GM12878 (cell line): Measurements from ENCODE around the gene CCDC17. TPM values are rescaled to one million over a fixed set of nuclear protein-coding genes. Genes with fewer than 3 reads are reported as not detected.
A peak's percentile ranks its signal among the peaks of the same experiment; 100 is the strongest.

Experiments used
- ATAC-seq: fragments of 200-7000 bp; cut with Tn5 transposase; 3 replicates; pipeline ENCODE4 v1.9.1; 2020; ENCODE audit warnings: mild to moderate bottlenecking, moderate library complexity
- Bru-seq: library from RNA; stranded (reverse); fragments of 400-500 nt; gene quantifications from one replicate; lab custom pipeline; 2021; lab: Mats Ljungman, UMichigan
- BruChase-seq, 2 experiments: library from RNA; stranded (reverse); fragments of 400-500 nt; gene quantifications; one replicate each; lab custom pipeline; 2021; lab: Mats Ljungman, UMichigan
- BruUV-seq: library from RNA; stranded (reverse); fragments of 400-500 nt; replicated peaks from 2 replicates; lab custom pipeline; 2021; lab: Mats Ljungman, UMichigan
- CTCF ChIA-PET: fragments of 300-600 bp; sonication (Branson Sonifier 250); formaldehyde crosslinking; extraction: SDS; loops from one replicate; lab custom pipeline; 2021; ENCODE audit warnings: inconsistent platforms; lab: Yijun Ruan, JAX
- POLR2A ChIA-PET: fragments of 350-600 bp; formaldehyde crosslinking; extraction: SDS; loops from one replicate; lab custom pipeline; 2021; ENCODE audit warnings: inconsistent platforms; lab: Charles Lee
- RAD21 ChIA-PET: fragments of 300-600 bp; sonication (Branson Sonifier 250); formaldehyde crosslinking; loops from one replicate; lab custom pipeline; 2023; ENCODE audit warnings: antibody characterized with exemption; ENCODE audit not compliant: unreplicated experiment; lab: Charles Lee
- SMC1A ChIA-PET: fragments of 300-600 bp; sonication (Branson Sonifier 250); formaldehyde crosslinking; loops from one replicate; lab custom pipeline; 2023; ENCODE audit not compliant: unreplicated experiment, uncharacterized antibody; lab: Charles Lee
- DNase-seq: peaks from one replicate; pipeline ENCODE4 v3.0.0-alpha.2; 2011; ENCODE audit warnings: low read depth, low spot score
- FAIRE-seq: peaks from 3 replicates; lab custom pipeline; 2011; peaks lifted over from hg19 to GRCh38; lab: Jason Lieb, UNC
- H2AFZ ChIP-seq: 2 replicates; pipeline ENCODE4 v1.6.0; 2011; ENCODE audit warnings: low read depth, low read length, control low read depth; ENCODE audit not compliant: control insufficient read depth
- H3K27ac ChIP-seq: 2 replicates; pipeline ENCODE4 v1.5.1; 2011; ENCODE audit warnings: control low read depth; ENCODE audit not compliant: control insufficient read depth, insufficient read depth
- H3K27me3 ChIP-seq, 2 experiments: replicated peaks in 1 of 2; 2 replicates each; pipeline versions ENCODE4 v1.6.0 to v1.6.1; 2011; ENCODE audit warnings: low read length in 1 of 2; ENCODE audit not compliant: control insufficient read depth in 2 of 2, insufficient read depth in 2 of 2
- H3K36me3 ChIP-seq, 2 experiments: 2 replicates each; pipeline ENCODE4 v1.5.1; 2011; ENCODE audit warnings: low read length in 1 of 2; ENCODE audit not compliant: control insufficient read depth in 2 of 2, insufficient read depth in 2 of 2
- H3K4me1 ChIP-seq: 2 replicates; pipeline ENCODE4 v1.6.1; 2011; ENCODE audit warnings: mild to moderate bottlenecking, low read length, moderate library complexity, mixed read lengths; ENCODE audit not compliant: control insufficient read depth, insufficient read depth
- H3K4me2 ChIP-seq: 2 replicates; pipeline ENCODE4 v1.6.0; 2011; ENCODE audit warnings: control low read depth; ENCODE audit not compliant: control insufficient read depth, insufficient read depth
- H3K4me3 ChIP-seq: fragments of 200-600 bp; sonication (generic); 2 replicates; pipeline ENCODE4 v1.5.1; 2016
- H3K79me2 ChIP-seq: 2 replicates; pipeline ENCODE4 v1.6.0; 2011; ENCODE audit warnings: low read length; ENCODE audit not compliant: control insufficient read depth, insufficient read depth
- H3K9ac ChIP-seq: 2 replicates; pipeline ENCODE4 v1.8.0; 2011; ENCODE audit warnings: low read length, control low read depth, mixed read lengths; ENCODE audit not compliant: control insufficient read depth, insufficient read depth
- H3K9me3 ChIP-seq: replicated peaks from 3 replicates; pipeline ENCODE4 v1.5.1; 2011; ENCODE audit warnings: mild to moderate bottlenecking, low read length; ENCODE audit not compliant: control insufficient read depth, insufficient read depth
- H4K20me1 ChIP-seq: 2 replicates; pipeline ENCODE4 v1.6.0; 2011; ENCODE audit not compliant: control insufficient read depth, insufficient read depth
- BACH1 ChIP-seq: fragments of 450-650 bp; IDR thresholded peaks from 2 replicates; pipeline ENCODE4 v1.6.1; 2017; ENCODE audit warnings: mild to moderate bottlenecking, borderline replicate concordance
- FOXM1 ChIP-seq: IDR thresholded peaks from 2 replicates; pipeline ENCODE4 v1.6.1; 2012; ENCODE audit warnings: low read depth, mild to moderate bottlenecking, inconsistent platforms, low read length, moderate library complexity
- GATAD2B ChIP-seq: fragments of 450-650 bp; conservative IDR thresholded peaks from 2 replicates; pipeline ENCODE4 v1.6.1; 2017; ENCODE audit warnings: low read depth, mild to moderate bottlenecking, moderate library complexity
- KAT2A ChIP-seq: conservative IDR thresholded peaks from 2 replicates; pipeline ENCODE4 v1.6.1; 2011; ENCODE audit warnings: low read depth, low read length; ENCODE audit not compliant: control insufficient read depth
- MTA2 ChIP-seq: fragments of 450-650 bp; IDR thresholded peaks from 2 replicates; pipeline ENCODE4 v1.6.1; 2016; ENCODE audit warnings: low read depth, mild to moderate bottlenecking, moderate library complexity
- MYC ChIP-seq: IDR thresholded peaks from 2 replicates; pipeline ENCODE4 v1.6.1; 2011; ENCODE audit warnings: mild to moderate bottlenecking, low read length, moderate library complexity, inconsistent platforms; ENCODE audit not compliant: insufficient read depth, insufficient replicate concordance, insufficient read length, severe bottlenecking
- NR2F1 ChIP-seq: fragments of 450-650 bp; conservative IDR thresholded peaks from 2 replicates; pipeline ENCODE4 v1.6.1; 2017; ENCODE audit warnings: mild to moderate bottlenecking
- PAX8 ChIP-seq: fragments of 450-650 bp; IDR thresholded peaks from 2 replicates; pipeline ENCODE4 v1.6.1; 2017; ENCODE audit warnings: mild to moderate bottlenecking, moderate library complexity
- RAD21 ChIP-seq: IDR thresholded peaks from 2 replicates; pipeline ENCODE4 v1.6.1; 2011; ENCODE audit warnings: mild to moderate bottlenecking, low read depth, low read length, moderate library complexity; ENCODE audit not compliant: insufficient read depth
- SMAD1 ChIP-seq: fragments of 450-650 bp; IDR thresholded peaks from 2 replicates; pipeline ENCODE4 v1.6.1; 2018; ENCODE audit warnings: mild to moderate bottlenecking, low read depth; ENCODE audit not compliant: partially characterized antibody
- SMARCA5 ChIP-seq: fragments of 450-650 bp; IDR thresholded peaks from 2 replicates; pipeline ENCODE4 v1.6.1; 2017; ENCODE audit warnings: mild to moderate bottlenecking
- TBL1XR1 ChIP-seq: IDR thresholded peaks from 2 replicates; pipeline ENCODE4 v1.6.1; 2012; ENCODE audit warnings: low read depth, low read length, improper control_type of control experiment
- YBX1 ChIP-seq: fragments of 450-650 bp; IDR thresholded peaks from 2 replicates; pipeline ENCODE4 v1.6.1; 2016; ENCODE audit warnings: antibody characterized with exemption
- ZBED1 ChIP-seq: IDR thresholded peaks from 2 replicates; pipeline ENCODE4 v1.6.1; 2016; ENCODE audit warnings: borderline replicate concordance
- ZNF217 ChIP-seq: fragments of 450-650 bp; IDR thresholded peaks from 2 replicates; pipeline ENCODE4 v1.6.1; 2017; ENCODE audit warnings: antibody characterized with exemption, mild to moderate bottlenecking
- ZNF274 ChIP-seq: IDR thresholded peaks from one replicate; pipeline ENCODE4 v1.8.0; 2011; ENCODE audit not compliant: insufficient read length, insufficient read depth
- WGBS: methylation state at CpG from one replicate; pipeline ENCODE4 v1.1.6; 2016; ENCODE audit warnings: low lambda C conversion rate; ENCODE audit not compliant: insufficient replicate concordance, insufficient coverage; ENCODE audit errors: missing lambda C conversion rate; 5-methylcytosine and 5-hydroxymethylcytosine counted together
- in situ Hi-C: fragments of 300-500 bp; cut with MboI; formaldehyde crosslinking; loops from 9 replicates; pipeline ENCODE4 v1.14.3; 2018; ENCODE audit warnings: mixed read lengths
- intact Hi-C: fragments of 100-400 bp; cut with micrococcal nuclease; formaldehyde crosslinking; loops from one replicate; pipeline ENCODE4 v1.14.2; 2022; ENCODE audit not compliant: unreplicated experiment
- long read RNA-seq, 2 experiments: library from polyadenylated mRNA; unstranded; transcript quantifications; one replicate each; pipeline ENCODE4 v2.0.0, GENCODE V29; 2019 to 2020
- polyA minus RNA-seq, 3 experiments: library from RNA; depleted of rRNA, polyadenylated mRNA; stranded (reverse); fragments of >200 nt; gene quantifications; 2 replicates each; pipeline ENCODE4 v1.2.3, GENCODE V29; 2011
- polyA plus RNA-seq, 11 experiments: library from polyadenylated mRNA; depleted of rRNA in 4 of 11; unstranded in 6 of 11; stranded (reverse) in 5 of 11; fragments of >200 nt; fragmentation: Nextera tagmentation in 4 of 11; fragmentation: Illumina TruSeq in 1 of 11; extraction: Ambion mirVana in 4 of 11; extraction: Trizol in 1 of 11; gene quantifications; 1 replicate in 1 of 11; 2 replicates in 10 of 11; pipeline versions ENCODE4 v1.2.1 to v1.2.3, GENCODE V29; 2011 to 2016; ENCODE audit warnings: inconsistent platforms in 2 of 11, missing spikeins in 2 of 11, low read depth in 1 of 11
- total RNA-seq, 4 experiments: library from RNA; depleted of rRNA in 3 of 4; stranded (reverse); fragments of >200 nt in 3 of 4; fragmentation: Illumina TruSeq in 1 of 4; extraction: Trizol in 1 of 4; gene quantifications; 2 replicates each; pipeline versions ENCODE4 v1.2.1 to v1.2.3, GENCODE V29; 2013 to 2021
- TF ChIP-seq, protein P1 (sequence below): IDR thresholded peaks from 2 replicates; pipeline ENCODE4 v1.6.1; 2011; ENCODE audit warnings: low read depth, mild to moderate bottlenecking, low read length, moderate library complexity, borderline replicate concordance; ENCODE audit errors: extremely low read depth

The CCDC17 gene
- total RNA-seq (2013; cell fraction: nucleolus; rRNA removed): 11.5 and 12.1 TPM in 2 replicates
- 1.1 and 1.8 TPM in 2 replicates for total RNA-seq (2014; rRNA removed)
- total RNA-seq (2014; rRNA removed; fragmentation: Illumina TruSeq; extraction: Trizol): 0.64 and 0.76 TPM in 2 replicates
- 1.7 and 1.9 TPM in 2 replicates for total RNA-seq (2021)
- polyA plus RNA-seq (2011; ENCODE audit: low read depth): 0.38 TPM
- 0.46 and 0.87 TPM in 2 replicates for polyA plus RNA-seq (2011; rRNA removed)
- 0.75 and 1.0 TPM in 2 replicates for polyA plus RNA-seq (2011; cell fraction: cytosol; rRNA removed)
- 7.8 and 9.1 TPM in 2 replicates for polyA plus RNA-seq (2011; cell fraction: nucleus; rRNA removed)
- 0.62 and 0.67 TPM in 2 replicates for polyA plus RNA-seq (2012)
- 0.24 and 0.40 TPM in 2 replicates for polyA plus RNA-seq (2014; fragmentation: Illumina TruSeq; extraction: Trizol)
- polyA plus RNA-seq (2014; fragmentation: Nextera tagmentation; extraction: Ambion mirVana): under 1 TPM; 0.15 to 0.32 TPM
- 1.2 and 1.6 TPM in 2 replicates for polyA plus RNA-seq (2014; rRNA removed)
- under 1 TPM; 0.16 to 0.62 TPM for polyA plus RNA-seq (2016; fragmentation: Nextera tagmentation; extraction: Ambion mirVana)
- 2.0 and 3.1 TPM in 2 replicates for polyA minus RNA-seq (2011; rRNA and poly(A)+ RNA removed)
- polyA minus RNA-seq (2011; cell fraction: cytosol; rRNA and poly(A)+ RNA removed): not detected in 2 replicates
- 2.9 and 6.4 TPM in 2 replicates for polyA minus RNA-seq (2011; cell fraction: nucleus; rRNA and poly(A)+ RNA removed)
- Bru-seq, nascent RNA: percentile 65 among the genes with signal in this experiment
- BruChase-seq, experiment 1, labeled RNA remaining after a 6-hour chase: percentile 68 among the genes with signal in this experiment
- percentile 59 among the genes with signal in this experiment for BruChase-seq, experiment 2, labeled RNA remaining after a 2-hour chase
- long read RNA-seq, experiment 1: 0 reads
- long read RNA-seq, experiment 2: 0 reads

DNA sequence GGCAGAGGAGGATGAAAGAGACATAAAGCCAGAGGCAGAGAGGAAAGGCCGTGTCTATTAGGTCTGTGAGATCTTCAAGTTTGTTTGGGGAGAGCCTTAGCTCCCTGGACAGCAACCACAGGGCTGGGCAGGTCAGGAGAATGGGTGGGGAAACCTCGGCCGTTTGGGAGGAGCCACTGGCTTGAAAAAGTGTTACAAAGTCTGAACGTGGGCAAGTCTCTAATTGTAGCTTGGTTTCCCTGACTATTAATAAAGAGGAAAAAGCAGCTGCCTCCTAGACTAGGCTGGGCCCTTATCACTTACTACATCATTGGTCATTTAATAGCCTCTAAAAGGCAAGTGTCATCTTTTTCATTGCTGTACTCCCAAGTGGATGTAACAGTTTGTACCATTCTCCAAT is at the start of gene CCDC17:
Gene CCDC17, minus strand, starts transcription at position 83 of the 400 bp plus-strand sequence. CDS start 145 bp downstream, outside the sequence.
- 78% methylated on average over 4 of the region's 4 CpGs for WGBS
- Histone ChIP-seq H3K9ac (no peak within 1 kb of the TSS), H3K27me3 (no peaks in the 10 kb centered on the region), H2AFZ (no peak within 1 kb of the TSS), H3K4me2 (no peak within 1 kb of the TSS), H3K36me3 (peaks cover 9 to 15% of the 10 kb centered on the region in 2 experiments), H4K20me1 (no peaks in the 10 kb centered on the region; the same call in 1 of the 2 replicates), H3K27ac (no peak within 1 kb of the TSS), H3K79me2 (no peaks in the 10 kb centered on the region), H3K4me1 (no peaks in the 10 kb centered on the region)
- in situ Hi-C loops: no loop called here
- SMC1A ChIA-PET: interaction anchor here (1.6 kb wide), 1 partner anchor 12 kb away, joined by 4 read pairs; no protein-coding TSS in a partner anchor
- no peak for ATAC-seq
- POLR2A ChIA-PET: interaction anchor here (0.9 kb wide), 1 partner anchor 12 kb away, joined by 3 read pairs; no protein-coding TSS in a partner anchor
- CTCF ChIA-PET: interaction anchor here (1.3 kb wide), 1 partner anchor 111 kb away, joined by 3 read pairs; no protein-coding TSS in a partner anchor
- no peak for FAIRE-seq
- RAD21 ChIA-PET: no interaction called here
- no peak for TF ChIP-seq MTA2
- TF ChIP-seq BACH1: no peak
- no peak for TF ChIP-seq MYC
- no peak for TF ChIP-seq FOXM1
- no peak for TF ChIP-seq YBX1
- no peak for TF ChIP-seq TBL1XR1
- TF ChIP-seq ZBED1: no peak
- no peak for TF ChIP-seq SMARCA5
- no peak for TF ChIP-seq NR2F1
- TF ChIP-seq, protein P1, sequence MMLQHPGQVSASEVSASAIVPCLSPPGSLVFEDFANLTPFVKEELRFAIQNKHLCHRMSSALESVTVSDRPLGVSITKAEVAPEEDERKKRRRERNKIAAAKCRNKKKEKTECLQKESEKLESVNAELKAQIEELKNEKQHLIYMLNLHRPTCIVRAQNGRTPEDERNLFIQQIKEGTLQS: no peak
- no peak for TF ChIP-seq ZNF217
- TF ChIP-seq RAD21: no peak
- TF ChIP-seq KAT2A: no peak
- no peak for TF ChIP-seq GATAD2B
- no peak for TF ChIP-seq SMAD1
- TF ChIP-seq PAX8: no peak
- TF ChIP-seq ZNF274: no peak
- TF ChIP-seq, all 136 proteins: peak for 0
- Histone ChIP-seq H3K4me3 (no peak within 1 kb of the TSS), H3K9me3 (no peaks in the 10 kb centered on the region)
- no peak for DNase-seq
- BruUV-seq: no TSS peak
- intact Hi-C loops: loop anchor here (10.0 kb wide), 1 partner anchor 261 kb away; no protein-coding TSS in a partner anchor
